Right atrium auricular region (tissue), 2 donors: ENCODE results near the gene TSPAN3. TPM values are rescaled to one million over a fixed set of nuclear protein-coding genes. Genes with fewer than 3 reads are reported as not detected.

Experiments used
- DNase-seq: peaks from one replicate; pipeline ENCODE4 v3.0.0-alpha.2; 2019; ENCODE audit warnings: low spot score
- H3K27ac ChIP-seq, 2 donors: fragments of 200-600 bp; sonication (generic); 1 replicate in 1 of 2; 2 replicates in 1 of 2; pipeline ENCODE4 v1.5.1; 2016 to 2019
- H3K27me3 ChIP-seq, 2 donors: fragments of 200-600 bp; sonication (generic); one replicate each; pipeline versions ENCODE4 v1.5.1 to v1.6.0; 2017 to 2019
- H3K36me3 ChIP-seq: fragments of 200-600 bp; sonication (generic); one replicate; pipeline ENCODE4 v1.5.1; 2016
- H3K4me1 ChIP-seq, 2 donors: fragments of 200-600 bp; sonication (generic); one replicate each; pipeline versions ENCODE4 v1.5.1 to v1.6.0; 2017 to 2019
- H3K4me3 ChIP-seq, 2 donors: fragments of 200-600 bp; sonication (generic); 1 replicate in 1 of 2; 2 replicates in 1 of 2; pipeline ENCODE4 v1.5.1; 2017 to 2019; ENCODE audit warnings: mild to moderate bottlenecking in 1 of 2, moderate library complexity in 1 of 2
- H3K9me3 ChIP-seq, 2 donors: fragments of 200-600 bp; sonication (generic); one replicate each; pipeline ENCODE4 v1.5.1; 2019
- CTCF ChIP-seq, 2 donors: fragments of 200-600 bp; sonication (generic); IDR thresholded peaks; one replicate each; pipeline ENCODE4 v1.5.1; 2019; ENCODE audit warnings: antibody characterized with exemption in 2 of 2
- total RNA-seq, 2 donors: library from RNA; depleted of rRNA; stranded (reverse); fragments of >200 nt; gene quantifications; one replicate each; pipeline ENCODE4 v1.1.0, GENCODE V29; 2016

The TSPAN3 gene
- total RNA-seq, 2 donors from 2014 or later = 191 to 361 TPM

- peak overlapping the region in 1 of 2 donors; percentile 83 for H3K4me3 ChIP-seq
- no peaks in the 10 kb centered on the region for H3K27me3 ChIP-seq
- peaks cover 0 to 32% of the 10 kb centered on the region in 2 donors for H3K4me1 ChIP-seq
- TF ChIP-seq CTCF (IDR thresholded peaks at IDR 0.05) = no peak
- peak overlapping the region; percentile 89 to 91 for H3K27ac ChIP-seq
- no peaks in the 10 kb centered on the region for H3K36me3 ChIP-seq
- DNase-seq = no peak
- no peaks in the 10 kb centered on the region for H3K9me3 ChIP-seq
Observed at GRCh38 chr15:77071305-77072223, 655 bp upstream of the TSPAN3 start.

GRCh38 chr15:77070180-77070494 lies 772 bp downstream of the TSPAN3 start:
- Histone ChIP-seq H3K27me3 (no peaks in the 10 kb centered on the region), H3K9me3 (no peaks in the 10 kb centered on the region), H3K4me3 (peak overlapping the region; percentile 83 to 85), H3K27ac (peak overlapping the region; percentile 89 to 91), H3K36me3 (no peaks in the 10 kb centered on the region), H3K4me1 (peaks cover 0 to 34% of the 10 kb centered on the region in 2 donors)
- TF ChIP-seq CTCF (IDR thresholded peaks at IDR 0.05) = no peak
- no peak for DNase-seq

- Histone ChIP-seq H3K4me1 (peaks cover 0 to 39% of the 10 kb centered on the region in 2 donors), H3K27ac (peak overlapping the region; percentile 89 to 91), H3K9me3 (no peaks in the 10 kb centered on the region), H3K4me3 (peak overlapping the region; percentile 83 to 85), H3K27me3 (no peaks in the 10 kb centered on the region), H3K36me3 (no peaks in the 10 kb centered on the region)
- TF ChIP-seq CTCF (IDR thresholded peaks at IDR 0.05) = no peak
- DNase-seq = no peak
Observed at GRCh38 chr15:77069521-77070121, 1.3 kb downstream of the TSPAN3 start.

- Histone ChIP-seq H3K9me3 (no peaks in the 10 kb centered on the region), H3K36me3 (no peaks in the 10 kb centered on the region), H3K27me3 (no peaks in the 10 kb centered on the region), H3K27ac (no peak overlapping the region), H3K4me3 (no peak overlapping the region), H3K4me1 (peaks cover 0 to 47% of the 10 kb centered on the region in 2 donors)
- no peak for TF ChIP-seq CTCF (IDR thresholded peaks at IDR 0.05)
- no peak for DNase-seq
Observed at GRCh38 chr15:77068633-77069032, 2.3 kb downstream of the TSPAN3 start.

- Histone ChIP-seq H3K36me3 (no peaks in the 10 kb centered on the region), H3K27me3 (no peaks in the 10 kb centered on the region), H3K4me1 (peaks cover 0 to 51% of the 10 kb centered on the region in 2 donors), H3K27ac (no peak overlapping the region), H3K9me3 (no peaks in the 10 kb centered on the region), H3K4me3 (no peak overlapping the region)
- DNase-seq = no peak
- no peak for TF ChIP-seq CTCF (IDR thresholded peaks at IDR 0.05)
Observed at GRCh38 chr15:77067691-77068367, 3.1 kb downstream of the TSPAN3 start.
